Activated B cell treated with CpG ODN at 0.5 μM for 24 hours (primary cell): Measurements from ENCODE around the gene MTG2. TPM values are rescaled to one million over a fixed set of nuclear protein-coding genes. Genes with fewer than 3 reads are reported as not detected.

Experiments used
- ATAC-seq: fragments of 200-7000 bp; cut with Tn5 transposase; one replicate; pipeline ENCODE4 v1.10.0; 2021; ENCODE audit warnings: low read depth, mild to moderate bottlenecking, moderate library complexity
- CTCF ChIA-PET: fragments of 350-600 bp; sonication (Branson Sonifier 250); formaldehyde crosslinking; loops from one replicate; lab custom pipeline; 2021; ENCODE audit warnings: antibody characterized with exemption; lab: Charles Lee
- POLR2A ChIA-PET: fragments of 350-600 bp; sonication (Branson Sonifier 250); formaldehyde crosslinking; loops from one replicate; lab custom pipeline; 2021; ENCODE audit warnings: antibody characterized with exemption; lab: Charles Lee
- DNase-seq: peaks from one replicate; pipeline ENCODE4 v3.0.0; 2022
- H3K27ac Mint-ChIP-seq: one replicate; pipeline ENCODE4 v1.8.0; 2020; ENCODE audit warnings: mixed read lengths
- H3K27me3 Mint-ChIP-seq: one replicate; pipeline ENCODE4 v1.8.0; 2021; ENCODE audit warnings: mixed read lengths
- H3K36me3 Mint-ChIP-seq: one replicate; pipeline ENCODE4 v1.8.0; 2021; ENCODE audit warnings: low read depth, mixed read lengths
- H3K4me1 Mint-ChIP-seq: one replicate; pipeline ENCODE4 v1.8.0; 2021; ENCODE audit warnings: mixed read lengths
- H3K4me3 Mint-ChIP-seq: one replicate; pipeline ENCODE4 v1.8.0; 2020; ENCODE audit warnings: mild to moderate bottlenecking, mixed read lengths
- H3K9me3 Mint-ChIP-seq: one replicate; pipeline ENCODE4 v1.8.0; 2020; ENCODE audit warnings: mixed read lengths
- CTCF ChIP-seq: fragments of 200-600 bp; IDR thresholded peaks from one replicate; pipeline ENCODE4 v1.8.0; 2022; ENCODE audit warnings: antibody characterized with exemption, mild to moderate bottlenecking
- intact Hi-C: fragments of 100-400 bp; cut with micrococcal nuclease; formaldehyde crosslinking; loops from one replicate; pipeline ENCODE4 v1.15.1; 2024
- total RNA-seq: library from RNA; stranded (reverse); gene quantifications from 2 replicates; pipeline ENCODE4 v1.2.3, GENCODE V29; 2022

MTG2 gene
- total RNA-seq, 1 donor from 2014 or later, result 46.8 TPM

GRCh38 chr20:62148908-62149314 lies 33.9 kb upstream of the MTG2 start:
- POLR2A ChIA-PET, result no interaction called here
- CTCF ChIA-PET, result no interaction called here
- no peak for ATAC-seq

GRCh38 chr20:62149532-62150309 lies 33.1 kb upstream of the MTG2 start:
- no peaks in the 10 kb centered on the region for H3K27me3 Mint-ChIP-seq
- POLR2A ChIA-PET, result interaction anchor here (0.6 kb wide), 1 partner anchor 38 kb away, joined by 5 read pairs; no protein-coding TSS in a partner anchor
- H3K27ac Mint-ChIP-seq, result no peak overlapping the region
- H3K9me3 Mint-ChIP-seq, result peaks cover 3% of the 10 kb centered on the region
- no peak for TF ChIP-seq CTCF
- DNase-seq, result no peak
- CTCF ChIA-PET, result no interaction called here
- H3K4me1 Mint-ChIP-seq, result peaks cover 9% of the 10 kb centered on the region
- ATAC-seq, result no peak
- peaks cover 17% of the 10 kb centered on the region for H3K36me3 Mint-ChIP-seq
- no peak overlapping the region for H3K4me3 Mint-ChIP-seq
- intact Hi-C loops, result no loop called here

More at GRCh38 chr20:62148908-62149314, 33.9 kb upstream of the MTG2 start:
- DNase-seq, result no peak
- intact Hi-C loops, result no loop called here
- H3K9me3 Mint-ChIP-seq, result peaks cover 3% of the 10 kb centered on the region
- H3K4me1 Mint-ChIP-seq, result peaks cover 13% of the 10 kb centered on the region
- H3K27me3 Mint-ChIP-seq, result no peaks in the 10 kb centered on the region
- H3K27ac Mint-ChIP-seq, result no peak overlapping the region
- H3K4me3 Mint-ChIP-seq, result no peak overlapping the region
- H3K36me3 Mint-ChIP-seq, result peaks cover 10% of the 10 kb centered on the region
- TF ChIP-seq CTCF, result no peak

- Mint-ChIP-seq H3K27ac (no peak overlapping the region), H3K4me3 (no peak overlapping the region), H3K9me3 (peaks cover 3% of the 10 kb centered on the region), H3K27me3 (no peaks in the 10 kb centered on the region), H3K36me3 (peaks cover 19% of the 10 kb centered on the region), H3K4me1 (peaks cover 4% of the 10 kb centered on the region)
- ATAC-seq (no peak), DNase-seq (no peak)
- POLR2A ChIA-PET, result interaction anchor here (0.6 kb wide), 1 partner anchor 37 kb away, joined by 5 read pairs; no protein-coding TSS in a partner anchor
- no peak for TF ChIP-seq CTCF
- CTCF ChIA-PET, result no interaction called here
- intact Hi-C loops, result no loop called here
These were observed 32.6 kb upstream of the MTG2 start for GRCh38 chr20:62150310-62150575.

GRCh38 chr20:62151225-62151624 lies 31.6 kb upstream of the MTG2 start:
- H3K36me3 Mint-ChIP-seq, result peaks cover 23% of the 10 kb centered on the region
- peaks cover 3% of the 10 kb centered on the region for H3K9me3 Mint-ChIP-seq
- H3K4me3 Mint-ChIP-seq, result no peak overlapping the region
- ChIA-PET POLR2A (no interaction called here), CTCF (interaction anchor here (2.1 kb wide), 1 partner anchor 140 kb away, joined by 6 read pairs; no protein-coding TSS in a partner anchor)
- H3K4me1 Mint-ChIP-seq, result peaks cover 3% of the 10 kb centered on the region
- no peak for DNase-seq
- no peaks in the 10 kb centered on the region for H3K27me3 Mint-ChIP-seq
- no peak for ATAC-seq
- intact Hi-C loops, result no loop called here
- H3K27ac Mint-ChIP-seq, result no peak overlapping the region
- no peak for TF ChIP-seq CTCF

GRCh38 chr20:62151835-62152364 lies 30.9 kb upstream of the MTG2 start:
- peaks cover 5% of the 10 kb centered on the region for H3K4me1 Mint-ChIP-seq
- CTCF ChIA-PET, result interaction anchor here (2.1 kb wide), 1 partner anchor 141 kb away, joined by 6 read pairs; no protein-coding TSS in a partner anchor
- POLR2A ChIA-PET, result no interaction called here
- H3K4me3 Mint-ChIP-seq, result no peak overlapping the region
- ATAC-seq (no peak), DNase-seq (no peak)
- H3K9me3 Mint-ChIP-seq, result peaks cover 3% of the 10 kb centered on the region
- H3K36me3 Mint-ChIP-seq, result peaks cover 23% of the 10 kb centered on the region
- TF ChIP-seq CTCF, result no peak
- no peaks in the 10 kb centered on the region for H3K27me3 Mint-ChIP-seq
- no peak overlapping the region for H3K27ac Mint-ChIP-seq
- intact Hi-C loops, result no loop called here
